HCT116 (cell line): ENCODE data around the gene SLC35G6. TPM values are rescaled to one million over a fixed set of nuclear protein-coding genes. Genes with fewer than 3 reads are reported as not detected.

Experiments
- ATAC-seq: fragments of 200-7000 bp; cut with Tn5 transposase; 2 replicates; pipeline ENCODE4 v1.9.1; 2020; ENCODE audit warnings: mild to moderate bottlenecking, moderate library complexity
- BruUV-seq: library from RNA; stranded (reverse); fragments of 400-500 nt; replicated peaks from 2 replicates; lab custom pipeline; 2021; lab: Mats Ljungman, UMichigan
- CTCF ChIA-PET: fragments of 300-600 bp; sonication (Branson Sonifier 250); formaldehyde crosslinking; loops from one replicate; lab custom pipeline; 2021; ENCODE audit warnings: antibody characterized with exemption; lab: Charles Lee
- POLR2A ChIA-PET: fragments of 300-600, 350-600 bp; sonication (Branson Sonifier 250); formaldehyde crosslinking; loops from one replicate; lab custom pipeline; 2021; ENCODE audit warnings: antibody characterized with exemption; lab: Charles Lee
- RAD21 ChIA-PET, 2 experiments: fragments of 300-600 bp; sonication (Branson Sonifier 250); formaldehyde crosslinking; loops; one replicate each; lab custom pipeline; 2023; ENCODE audit warnings: low total read pairs in 2 of 2; ENCODE audit not compliant: uncharacterized antibody in 2 of 2, unreplicated experiment in 2 of 2, low non-redundant PET in 1 of 2; lab: Charles Lee
- DNase-seq: peaks from one replicate; pipeline ENCODE4 v3.0.0-alpha.2; 2010; ENCODE audit warnings: low read depth, low spot score
- H2AFZ ChIP-seq: fragments of 200-600 bp; shearing (Covaris generic), sonication (generic); 2 replicates; pipeline ENCODE4 v1.6.1; 2017; ENCODE audit warnings: low read depth, mixed run types, mixed read lengths, antibody characterized with exemption, low read length; ENCODE audit not compliant: poor library complexity, severe bottlenecking
- H3K27ac ChIP-seq: 2 replicates; pipeline ENCODE4 v1.5.1; 2012; ENCODE audit warnings: low read depth, low read length
- H3K27me3 ChIP-seq: fragments of 200-600 bp; sonication (generic); 2 replicates; pipeline ENCODE4 v1.6.1; 2016; ENCODE audit warnings: mixed run types, low read length, mixed read lengths; ENCODE audit not compliant: insufficient read depth
- H3K36me3 ChIP-seq, 2 experiments: fragments of 200-500 bp in 1 of 2; fragments of 200-600 bp in 1 of 2; sonication (Bioruptor generic) in 1 of 2; sonication (generic) in 1 of 2; 2 replicates each; pipeline versions ENCODE4 v1.5.1 to v1.6.1; 2014 to 2016; ENCODE audit warnings: low read length in 2 of 2, inconsistent platforms in 1 of 2, mixed read lengths in 1 of 2, mixed run types in 1 of 2; ENCODE audit not compliant: insufficient read depth in 2 of 2, control insufficient read depth in 1 of 2
- H3K4me1 ChIP-seq, 2 experiments: fragments of 200-600 bp in 1 of 2; sonication (generic) in 1 of 2; 2 replicates each; pipeline versions ENCODE4 v1.5.1 to v1.6.1; 2012 to 2017; ENCODE audit warnings: low read length in 2 of 2, inconsistent platforms in 1 of 2, mild to moderate bottlenecking in 1 of 2, mixed read lengths in 1 of 2, mixed run types in 1 of 2, moderate library complexity in 1 of 2; ENCODE audit not compliant: insufficient read depth in 2 of 2, control insufficient read depth in 1 of 2
- H3K4me2 ChIP-seq: fragments of 200-600 bp; sonication (generic); 2 replicates; pipeline ENCODE4 v1.6.1; 2017; ENCODE audit warnings: mixed run types, low read length, mixed read lengths
- H3K4me3 ChIP-seq, 2 experiments: fragments of 200-600 bp in 1 of 2; sonication (generic) in 1 of 2; replicated peaks in 1 of 2; 2 replicates each; pipeline ENCODE4 v1.5.1; 2011 to 2016; ENCODE audit warnings: low read length in 2 of 2, control low read depth in 1 of 2, low read depth in 1 of 2, mild to moderate bottlenecking in 1 of 2, mixed read lengths in 1 of 2, mixed run types in 1 of 2
- H3K79me2 ChIP-seq: fragments of 200-600 bp; sonication (generic); 2 replicates; pipeline ENCODE4 v1.6.1; 2017; ENCODE audit warnings: mild to moderate bottlenecking, mixed run types, low read length, moderate library complexity, mixed read lengths; ENCODE audit not compliant: insufficient read depth
- H3K9ac ChIP-seq: fragments of 200-600 bp; sonication (generic); 2 replicates; pipeline ENCODE4 v1.6.1; 2016; ENCODE audit warnings: low read length, mixed read lengths
- H3K9me2 ChIP-seq: fragments of 200-600 bp; sonication (generic), shearing (Covaris generic); 2 replicates; pipeline ENCODE4 v1.6.1; 2017; ENCODE audit warnings: mixed run types, mild to moderate bottlenecking, moderate library complexity; ENCODE audit not compliant: insufficient read depth
- H3K9me3 ChIP-seq, 2 experiments: fragments of 200-500 bp in 1 of 2; fragments of 200-600 bp in 1 of 2; sonication (Bioruptor generic) in 1 of 2; sonication (generic) in 1 of 2; 2 replicates each; pipeline ENCODE4 v1.6.1; 2014 to 2017; ENCODE audit warnings: low read length in 2 of 2, mixed read lengths in 2 of 2, inconsistent platforms in 1 of 2, low read depth in 1 of 2, mild to moderate bottlenecking in 1 of 2, mixed run types in 1 of 2, moderate library complexity in 1 of 2; ENCODE audit not compliant: control insufficient read depth in 1 of 2, insufficient read depth in 1 of 2
- H4K20me1 ChIP-seq: fragments of 200-600 bp; sonication (generic), shearing (Covaris generic); 2 replicates; pipeline ENCODE4 v1.6.1; 2017; ENCODE audit warnings: mixed run types, mild to moderate bottlenecking, moderate library complexity; ENCODE audit not compliant: insufficient read depth
- CBX3 ChIP-seq: IDR thresholded peaks from 2 replicates; pipeline ENCODE4 v1.6.1; 2012; ENCODE audit warnings: low read depth
- CEBPB ChIP-seq: IDR thresholded peaks from 2 replicates; pipeline ENCODE4 v1.6.1; 2012; ENCODE audit warnings: low read depth
- EGR1 ChIP-seq: IDR thresholded peaks from 2 replicates; pipeline ENCODE4 v1.6.1; 2012; ENCODE audit warnings: low read depth
- ELF1 ChIP-seq: IDR thresholded peaks from 2 replicates; pipeline ENCODE4 v1.6.1; 2012; ENCODE audit warnings: low read depth, borderline replicate concordance
- EZH2 ChIP-seq: fragments of 200-600 bp; sonication (generic); IDR thresholded peaks from 2 replicates; pipeline ENCODE4 v1.6.1; 2017; ENCODE audit warnings: antibody characterized with exemption, mixed run types
- FOSL1 ChIP-seq: IDR thresholded peaks from 2 replicates; pipeline ENCODE4 v1.6.1; 2012; ENCODE audit warnings: low read depth
- JUND ChIP-seq: IDR thresholded peaks from 2 replicates; pipeline ENCODE4 v1.6.1; 2012
- POLR2AphosphoS5 ChIP-seq: IDR thresholded peaks from 2 replicates; pipeline ENCODE4 v1.6.1; 2011; ENCODE audit warnings: mild to moderate bottlenecking, low read depth, low read length, moderate library complexity
- RAD21 ChIP-seq: IDR thresholded peaks from 2 replicates; pipeline ENCODE4 v1.6.1; 2012; ENCODE audit warnings: low read depth, mild to moderate bottlenecking
- SIN3A ChIP-seq: IDR thresholded peaks from 2 replicates; pipeline ENCODE4 v1.6.1; 2012; ENCODE audit warnings: low read depth
- SP1 ChIP-seq: IDR thresholded peaks from 2 replicates; pipeline ENCODE4 v1.6.1; 2012; ENCODE audit warnings: low read depth
- ZFX ChIP-seq: fragments of 450-650 bp; IDR thresholded peaks from 2 replicates; pipeline ENCODE4 v1.6.1; 2017
- ZNF274 ChIP-seq: fragments of 200-500 bp; sonication (Bioruptor generic); IDR thresholded peaks from 2 replicates; pipeline ENCODE4 v1.6.1; 2014; ENCODE audit warnings: mild to moderate bottlenecking, low read depth, low read length, inconsistent platforms
- intact Hi-C: fragments of 100-400 bp; cut with micrococcal nuclease; formaldehyde crosslinking; loops from 2 replicates; pipeline ENCODE4 v1.10.0; 2022
- total RNA-seq: library from RNA; stranded (reverse); gene quantifications from one replicate; pipeline ENCODE4 v1.2.1, GENCODE V29; 2021; ENCODE audit not compliant: unreplicated experiment
- TF ChIP-seq, protein P1 (sequence below): IDR thresholded peaks from 2 replicates; pipeline ENCODE4 v1.6.1; 2011; ENCODE audit warnings: mild to moderate bottlenecking, low read length, moderate library complexity; ENCODE audit not compliant: insufficient replicate concordance; ENCODE audit errors: extremely low read depth
- TF ChIP-seq, protein P2 (sequence below): IDR thresholded peaks from 2 replicates; pipeline ENCODE4 v1.6.1; 2012
- TF ChIP-seq, protein P3 (sequence below): IDR thresholded peaks from 2 replicates; pipeline ENCODE4 v1.6.1; 2012
- TF ChIP-seq, protein P4 (sequence below), 3 experiments: fragments of 200-600 bp in 1 of 3; sonication (generic) in 1 of 3; IDR thresholded peaks in 2 of 3; conservative IDR thresholded peaks in 1 of 3; 2 replicates each; pipeline ENCODE4 v1.5.1; 2012 to 2017; ENCODE audit warnings: low read depth in 2 of 3, low read length in 2 of 3, antibody characterized with exemption in 1 of 3, borderline replicate concordance in 1 of 3, control low read depth in 1 of 3, mild to moderate bottlenecking in 1 of 3, mixed read lengths in 1 of 3, mixed run types in 1 of 3, moderate library complexity in 1 of 3; ENCODE audit not compliant: insufficient read depth in 1 of 3

Gene SLC35G6
- total RNA-seq, 1 experiment from 2014 or later: not detected

DNA sequence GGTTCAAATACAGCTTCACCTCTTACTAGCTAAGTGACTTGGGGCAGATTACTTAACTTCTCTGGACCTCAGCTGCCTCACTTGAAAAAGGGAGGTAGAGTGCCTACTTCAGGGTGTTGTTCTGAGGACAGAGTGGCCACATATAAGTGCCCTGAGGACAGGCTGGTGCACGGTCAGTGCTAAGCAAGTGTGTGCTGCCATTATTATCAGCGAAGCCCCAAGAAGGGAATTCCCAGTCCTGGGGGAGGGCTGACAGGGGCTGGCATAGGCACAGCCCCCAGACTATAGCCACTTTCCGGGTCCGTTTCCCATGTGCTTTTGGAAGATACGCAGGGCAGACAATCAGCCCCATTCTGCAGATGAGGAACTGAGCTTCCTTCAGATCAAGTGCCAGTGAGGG is 4.3 kb upstream of the SLC35G6 start:
- peak overlapping the region; percentile 22; the same call in 1 of the 2 replicates for H3K27ac ChIP-seq
- no peak for ATAC-seq
- POLR2A ChIA-PET: interaction anchor here (0.9 kb wide), 1 partner anchor 31 kb away, joined by 3 read pairs; no protein-coding TSS in a partner anchor

More for the DNA sequence above, 4.3 kb upstream of the SLC35G6 start:
- ChIA-PET RAD21 (no interaction called here), CTCF (interaction anchor here (1.8 kb wide), 1 partner anchor 40 kb away, joined by 7 read pairs; no protein-coding TSS in a partner anchor)
- Histone ChIP-seq H3K27me3 (no peaks in the 10 kb centered on the region), H3K4me1 (peaks cover 25 to 53% of the 10 kb centered on the region in 2 experiments), H2AFZ (no peak overlapping the region), H3K4me3 (no peak overlapping the region), H3K9ac (peak overlapping the region; percentile 5; the same call in 1 of the 2 replicates), H3K9me3 (no peaks in the 10 kb centered on the region), H3K9me2 (no peaks in the 10 kb centered on the region), H4K20me1 (no peaks in the 10 kb centered on the region), H3K4me2 (peak overlapping the region; percentile 100), H3K36me3 (no peaks in the 10 kb centered on the region), H3K79me2 (peaks cover 36% of the 10 kb centered on the region)
- TF ChIP-seq, protein P1, sequence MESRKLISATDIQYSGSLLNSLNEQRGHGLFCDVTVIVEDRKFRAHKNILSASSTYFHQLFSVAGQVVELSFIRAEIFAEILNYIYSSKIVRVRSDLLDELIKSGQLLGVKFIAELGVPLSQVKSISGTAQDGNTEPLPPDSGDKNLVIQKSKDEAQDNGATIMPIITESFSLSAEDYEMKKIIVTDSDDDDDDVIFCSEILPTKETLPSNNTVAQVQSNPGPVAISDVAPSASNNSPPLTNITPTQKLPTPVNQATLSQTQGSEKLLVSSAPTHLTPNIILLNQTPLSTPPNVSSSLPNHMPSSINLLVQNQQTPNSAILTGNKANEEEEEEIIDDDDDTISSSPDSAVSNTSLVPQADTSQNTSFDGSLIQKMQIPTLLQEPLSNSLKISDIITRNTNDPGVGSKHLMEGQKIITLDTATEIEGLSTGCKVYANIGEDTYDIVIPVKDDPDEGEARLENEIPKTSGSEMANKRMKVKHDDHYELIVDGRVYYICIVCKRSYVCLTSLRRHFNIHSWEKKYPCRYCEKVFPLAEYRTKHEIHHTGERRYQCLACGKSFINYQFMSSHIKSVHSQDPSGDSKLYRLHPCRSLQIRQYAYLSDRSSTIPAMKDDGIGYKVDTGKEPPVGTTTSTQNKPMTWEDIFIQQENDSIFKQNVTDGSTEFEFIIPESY: no peak
- TF ChIP-seq SIN3A (no peak), EZH2 (no peak), RAD21 (no peak), ZNF274 (no peak), FOSL1 (no peak), ELF1 (no peak), ZFX (no peak), SP1 (no peak), JUND (no peak), POLR2AphosphoS5 (no peak), CEBPB (no peak), CBX3 (no peak), EGR1 (no peak)
- TF ChIP-seq, protein P2, sequence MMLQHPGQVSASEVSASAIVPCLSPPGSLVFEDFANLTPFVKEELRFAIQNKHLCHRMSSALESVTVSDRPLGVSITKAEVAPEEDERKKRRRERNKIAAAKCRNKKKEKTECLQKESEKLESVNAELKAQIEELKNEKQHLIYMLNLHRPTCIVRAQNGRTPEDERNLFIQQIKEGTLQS: no peak
- TF ChIP-seq, protein P3, sequence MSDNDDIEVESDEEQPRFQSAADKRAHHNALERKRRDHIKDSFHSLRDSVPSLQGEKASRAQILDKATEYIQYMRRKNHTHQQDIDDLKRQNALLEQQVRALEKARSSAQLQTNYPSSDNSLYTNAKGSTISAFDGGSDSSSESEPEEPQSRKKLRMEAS: no peak
- TF ChIP-seq, protein P4, sequence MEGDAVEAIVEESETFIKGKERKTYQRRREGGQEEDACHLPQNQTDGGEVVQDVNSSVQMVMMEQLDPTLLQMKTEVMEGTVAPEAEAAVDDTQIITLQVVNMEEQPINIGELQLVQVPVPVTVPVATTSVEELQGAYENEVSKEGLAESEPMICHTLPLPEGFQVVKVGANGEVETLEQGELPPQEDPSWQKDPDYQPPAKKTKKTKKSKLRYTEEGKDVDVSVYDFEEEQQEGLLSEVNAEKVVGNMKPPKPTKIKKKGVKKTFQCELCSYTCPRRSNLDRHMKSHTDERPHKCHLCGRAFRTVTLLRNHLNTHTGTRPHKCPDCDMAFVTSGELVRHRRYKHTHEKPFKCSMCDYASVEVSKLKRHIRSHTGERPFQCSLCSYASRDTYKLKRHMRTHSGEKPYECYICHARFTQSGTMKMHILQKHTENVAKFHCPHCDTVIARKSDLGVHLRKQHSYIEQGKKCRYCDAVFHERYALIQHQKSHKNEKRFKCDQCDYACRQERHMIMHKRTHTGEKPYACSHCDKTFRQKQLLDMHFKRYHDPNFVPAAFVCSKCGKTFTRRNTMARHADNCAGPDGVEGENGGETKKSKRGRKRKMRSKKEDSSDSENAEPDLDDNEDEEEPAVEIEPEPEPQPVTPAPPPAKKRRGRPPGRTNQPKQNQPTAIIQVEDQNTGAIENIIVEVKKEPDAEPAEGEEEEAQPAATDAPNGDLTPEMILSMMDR (IDR thresholded peaks at IDR 0.05 in 2 of 3, conservative IDR thresholded peaks at IDR 0.05 in 1 of 3; ENCODE audit: borderline replicate concordance in 1 of 3, insufficient read depth in 1 of 3, low read depth in 2 of 3, low read length in 2 of 3): no peak
- DNase-seq: no peak
- intact Hi-C loops: no loop called here
- BruUV-seq: no TSS peak
